GM20000 (cell line): ENCODE measurements around the gene CCDC187.
A peak's percentile ranks its signal among the peaks of the same experiment; 100 is the strongest.

Experiments
- DNase-seq: peaks from one replicate; pipeline ENCODE4 v3.0.0; 2012; ENCODE audit warnings: low spot score
- CTCF ChIP-seq: IDR thresholded peaks from 2 replicates; pipeline ENCODE4 v1.5.1; 2012; ENCODE audit warnings: mild to moderate bottlenecking, control low read depth; ENCODE audit errors: extremely low read depth, missing control alignments

CCDC187 gene

DNA sequence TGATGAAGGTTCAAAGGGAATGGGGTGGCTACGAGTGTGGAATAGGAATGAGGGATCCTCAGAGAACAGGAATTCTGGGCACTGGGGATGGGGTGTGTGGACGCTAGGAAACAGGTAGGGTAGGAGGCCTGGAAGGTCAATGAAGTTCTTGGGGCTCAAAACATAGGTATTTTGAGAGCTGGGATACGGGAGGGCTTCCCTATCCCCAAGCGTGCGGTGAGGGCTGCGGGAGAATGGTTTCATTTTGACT is 59.0 kb downstream of the CCDC187 start:
- TF ChIP-seq CTCF, result no peak
- DNase-seq, result no peak

DNA sequence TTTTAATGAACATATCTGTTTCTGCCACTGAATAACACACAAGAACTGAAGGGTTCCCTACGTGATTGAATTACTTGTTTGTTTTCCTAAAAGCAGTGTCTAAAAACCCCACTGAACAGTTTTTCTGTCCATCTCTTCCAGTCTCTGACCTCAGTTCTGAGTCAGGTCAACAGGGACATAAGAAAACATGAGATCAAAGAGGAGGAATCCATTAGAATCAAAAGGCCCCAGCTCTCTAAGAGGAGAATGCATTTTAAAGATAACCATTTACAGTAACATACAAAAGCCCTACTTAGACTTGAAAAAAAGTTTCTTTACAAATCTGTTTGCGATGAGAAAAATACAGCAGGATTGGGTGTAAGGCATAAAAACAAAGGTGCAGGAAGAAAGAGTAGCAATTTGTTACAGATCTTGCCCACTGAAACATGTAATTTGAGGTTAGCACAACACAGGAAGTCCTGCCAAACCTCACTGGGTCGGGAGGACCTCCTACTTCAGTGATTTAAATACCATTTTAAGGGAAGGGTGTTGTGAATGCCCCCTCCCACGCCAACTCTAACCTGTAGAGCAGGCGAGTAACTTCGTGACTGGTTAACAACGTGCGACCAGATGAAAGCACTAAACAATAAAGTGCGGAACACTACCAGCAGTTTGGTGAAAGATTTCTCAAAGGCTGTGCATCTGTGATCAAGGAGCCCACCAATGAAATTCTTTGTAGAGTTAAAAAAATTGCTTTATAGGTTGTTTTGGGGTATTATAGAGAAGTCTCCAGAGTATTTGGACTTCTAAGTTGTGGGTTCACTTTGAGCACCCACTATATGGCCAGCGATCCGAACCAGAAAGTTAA is 59.5 kb downstream of the CCDC187 start:
- no peak for TF ChIP-seq CTCF
- DNase-seq, result peak; percentile 85

- TF ChIP-seq CTCF, result no peak
- no peak for DNase-seq
These were observed 60.3 kb downstream of the CCDC187 start for GRCh38 chr9:136243631-136244030.

GRCh38 chr9:136242918-136243525 is 60.9 kb downstream of the CCDC187 start:
- no peak for DNase-seq
- TF ChIP-seq CTCF, result no peak

DNA sequence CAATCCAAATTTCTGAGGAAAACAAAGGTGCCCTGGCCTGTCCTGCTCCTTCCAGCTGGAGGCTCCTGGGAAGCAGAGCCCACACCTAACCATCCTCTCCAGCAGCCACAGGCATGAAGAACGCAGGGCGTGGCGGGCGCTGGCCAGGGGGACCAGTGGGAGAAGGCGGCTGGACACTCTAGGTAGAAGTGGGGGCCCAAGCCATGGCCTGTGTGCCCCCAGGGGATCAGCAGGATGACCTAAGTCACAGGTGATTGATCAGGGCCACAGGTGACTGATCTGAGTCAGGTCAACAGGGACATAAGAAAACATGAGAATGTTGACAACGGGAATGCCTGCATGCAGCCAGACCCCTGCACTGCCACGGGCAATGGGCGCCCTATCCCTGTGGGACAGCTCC is 61.6 kb downstream of the CCDC187 start:
- TF ChIP-seq CTCF, result no peak
- no peak for DNase-seq

DNA sequence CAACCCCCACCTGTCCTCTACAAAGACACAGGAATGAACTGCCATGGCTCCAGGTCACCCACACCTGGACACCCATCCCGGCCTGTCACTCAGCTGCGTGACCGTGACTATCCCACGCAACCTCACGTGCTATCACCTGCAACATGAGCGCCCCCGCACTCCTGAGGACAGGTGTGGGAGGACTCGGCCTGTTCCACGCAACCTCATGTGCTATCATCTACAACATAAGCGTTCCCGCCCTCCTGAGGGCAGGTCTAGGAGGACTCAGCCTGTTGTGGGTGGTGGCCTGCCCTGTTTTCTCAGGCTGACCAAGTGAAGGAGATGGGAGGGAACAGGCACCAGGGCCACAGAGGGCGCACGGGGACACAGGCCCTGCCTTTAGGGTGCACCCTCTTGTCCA is 62.4 kb downstream of the CCDC187 start:
- TF ChIP-seq CTCF, result no peak
- no peak for DNase-seq

DNA sequence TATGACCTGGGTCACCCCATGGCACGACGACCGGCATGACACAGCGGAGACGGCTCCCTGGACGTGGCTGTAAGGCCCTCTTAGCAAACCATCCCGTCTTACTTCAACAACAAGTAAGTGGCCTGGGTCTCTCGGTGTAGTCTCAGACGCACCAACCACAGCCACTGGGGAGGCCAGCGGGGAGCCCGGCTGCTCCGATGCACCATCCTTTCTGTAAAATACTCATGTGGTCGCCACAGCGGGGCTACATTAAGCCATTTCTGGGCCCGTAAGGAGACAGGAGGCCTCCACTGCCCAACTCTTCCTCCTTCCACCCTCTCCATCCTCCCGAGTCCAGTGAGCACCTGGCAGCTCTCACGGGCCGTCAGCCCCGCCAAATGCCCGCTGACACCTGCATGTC is 63.0 kb downstream of the CCDC187 start:
- TF ChIP-seq CTCF, result no peak
- no peak for DNase-seq
